Measurements from ENCODE around the gene RAB12. TPM values are rescaled to one million over a fixed set of nuclear protein-coding genes. Genes with fewer than 3 reads are reported as not detected.

RAB12 gene
- total and polyA plus RNA-seq, 2 of the 8 experiments (the other 6 are each of a cell fraction or from before 2014, with no cell fraction given) = 19.7 to 45.9 TPM

DNA sequence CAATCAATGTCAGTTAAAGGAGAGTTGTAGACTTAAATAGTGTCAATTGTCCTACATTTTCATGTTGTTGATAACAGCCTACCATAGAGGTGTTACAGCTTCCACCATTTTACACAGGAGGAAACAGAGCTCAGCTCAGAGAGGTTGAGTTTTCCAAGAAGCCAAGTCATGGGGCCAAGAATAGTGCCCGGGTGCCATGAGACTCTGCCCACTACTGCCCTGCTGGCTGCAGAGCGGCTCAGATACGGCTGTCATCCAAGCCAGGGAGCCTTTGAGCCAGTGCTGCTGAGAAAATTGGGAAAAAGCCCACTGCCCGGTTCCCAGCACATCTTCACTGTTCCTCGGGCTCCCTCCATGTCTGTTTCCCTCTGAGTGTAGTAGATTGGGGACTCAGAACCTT lies 22.0 kb downstream of the RAB12 start (continued):
- TF ChIP-seq, protein P1, sequence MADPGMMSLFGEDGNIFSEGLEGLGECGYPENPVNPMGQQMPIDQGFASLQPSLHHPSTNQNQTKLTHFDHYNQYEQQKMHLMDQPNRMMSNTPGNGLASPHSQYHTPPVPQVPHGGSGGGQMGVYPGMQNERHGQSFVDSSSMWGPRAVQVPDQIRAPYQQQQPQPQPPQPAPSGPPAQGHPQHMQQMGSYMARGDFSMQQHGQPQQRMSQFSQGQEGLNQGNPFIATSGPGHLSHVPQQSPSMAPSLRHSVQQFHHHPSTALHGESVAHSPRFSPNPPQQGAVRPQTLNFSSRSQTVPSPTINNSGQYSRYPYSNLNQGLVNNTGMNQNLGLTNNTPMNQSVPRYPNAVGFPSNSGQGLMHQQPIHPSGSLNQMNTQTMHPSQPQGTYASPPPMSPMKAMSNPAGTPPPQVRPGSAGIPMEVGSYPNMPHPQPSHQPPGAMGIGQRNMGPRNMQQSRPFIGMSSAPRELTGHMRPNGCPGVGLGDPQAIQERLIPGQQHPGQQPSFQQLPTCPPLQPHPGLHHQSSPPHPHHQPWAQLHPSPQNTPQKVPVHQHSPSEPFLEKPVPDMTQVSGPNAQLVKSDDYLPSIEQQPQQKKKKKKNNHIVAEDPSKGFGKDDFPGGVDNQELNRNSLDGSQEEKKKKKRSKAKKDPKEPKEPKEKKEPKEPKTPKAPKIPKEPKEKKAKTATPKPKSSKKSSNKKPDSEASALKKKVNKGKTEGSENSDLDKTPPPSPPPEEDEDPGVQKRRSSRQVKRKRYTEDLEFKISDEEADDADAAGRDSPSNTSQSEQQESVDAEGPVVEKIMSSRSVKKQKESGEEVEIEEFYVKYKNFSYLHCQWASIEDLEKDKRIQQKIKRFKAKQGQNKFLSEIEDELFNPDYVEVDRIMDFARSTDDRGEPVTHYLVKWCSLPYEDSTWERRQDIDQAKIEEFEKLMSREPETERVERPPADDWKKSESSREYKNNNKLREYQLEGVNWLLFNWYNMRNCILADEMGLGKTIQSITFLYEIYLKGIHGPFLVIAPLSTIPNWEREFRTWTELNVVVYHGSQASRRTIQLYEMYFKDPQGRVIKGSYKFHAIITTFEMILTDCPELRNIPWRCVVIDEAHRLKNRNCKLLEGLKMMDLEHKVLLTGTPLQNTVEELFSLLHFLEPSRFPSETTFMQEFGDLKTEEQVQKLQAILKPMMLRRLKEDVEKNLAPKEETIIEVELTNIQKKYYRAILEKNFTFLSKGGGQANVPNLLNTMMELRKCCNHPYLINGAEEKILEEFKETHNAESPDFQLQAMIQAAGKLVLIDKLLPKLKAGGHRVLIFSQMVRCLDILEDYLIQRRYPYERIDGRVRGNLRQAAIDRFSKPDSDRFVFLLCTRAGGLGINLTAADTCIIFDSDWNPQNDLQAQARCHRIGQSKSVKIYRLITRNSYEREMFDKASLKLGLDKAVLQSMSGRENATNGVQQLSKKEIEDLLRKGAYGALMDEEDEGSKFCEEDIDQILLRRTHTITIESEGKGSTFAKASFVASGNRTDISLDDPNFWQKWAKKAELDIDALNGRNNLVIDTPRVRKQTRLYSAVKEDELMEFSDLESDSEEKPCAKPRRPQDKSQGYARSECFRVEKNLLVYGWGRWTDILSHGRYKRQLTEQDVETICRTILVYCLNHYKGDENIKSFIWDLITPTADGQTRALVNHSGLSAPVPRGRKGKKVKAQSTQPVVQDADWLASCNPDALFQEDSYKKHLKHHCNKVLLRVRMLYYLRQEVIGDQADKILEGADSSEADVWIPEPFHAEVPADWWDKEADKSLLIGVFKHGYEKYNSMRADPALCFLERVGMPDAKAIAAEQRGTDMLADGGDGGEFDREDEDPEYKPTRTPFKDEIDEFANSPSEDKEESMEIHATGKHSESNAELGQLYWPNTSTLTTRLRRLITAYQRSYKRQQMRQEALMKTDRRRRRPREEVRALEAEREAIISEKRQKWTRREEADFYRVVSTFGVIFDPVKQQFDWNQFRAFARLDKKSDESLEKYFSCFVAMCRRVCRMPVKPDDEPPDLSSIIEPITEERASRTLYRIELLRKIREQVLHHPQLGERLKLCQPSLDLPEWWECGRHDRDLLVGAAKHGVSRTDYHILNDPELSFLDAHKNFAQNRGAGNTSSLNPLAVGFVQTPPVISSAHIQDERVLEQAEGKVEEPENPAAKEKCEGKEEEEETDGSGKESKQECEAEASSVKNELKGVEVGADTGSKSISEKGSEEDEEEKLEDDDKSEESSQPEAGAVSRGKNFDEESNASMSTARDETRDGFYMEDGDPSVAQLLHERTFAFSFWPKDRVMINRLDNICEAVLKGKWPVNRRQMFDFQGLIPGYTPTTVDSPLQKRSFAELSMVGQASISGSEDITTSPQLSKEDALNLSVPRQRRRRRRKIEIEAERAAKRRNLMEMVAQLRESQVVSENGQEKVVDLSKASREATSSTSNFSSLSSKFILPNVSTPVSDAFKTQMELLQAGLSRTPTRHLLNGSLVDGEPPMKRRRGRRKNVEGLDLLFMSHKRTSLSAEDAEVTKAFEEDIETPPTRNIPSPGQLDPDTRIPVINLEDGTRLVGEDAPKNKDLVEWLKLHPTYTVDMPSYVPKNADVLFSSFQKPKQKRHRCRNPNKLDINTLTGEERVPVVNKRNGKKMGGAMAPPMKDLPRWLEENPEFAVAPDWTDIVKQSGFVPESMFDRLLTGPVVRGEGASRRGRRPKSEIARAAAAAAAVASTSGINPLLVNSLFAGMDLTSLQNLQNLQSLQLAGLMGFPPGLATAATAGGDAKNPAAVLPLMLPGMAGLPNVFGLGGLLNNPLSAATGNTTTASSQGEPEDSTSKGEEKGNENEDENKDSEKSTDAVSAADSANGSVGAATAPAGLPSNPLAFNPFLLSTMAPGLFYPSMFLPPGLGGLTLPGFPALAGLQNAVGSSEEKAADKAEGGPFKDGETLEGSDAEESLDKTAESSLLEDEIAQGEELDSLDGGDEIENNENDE (IDR thresholded peaks at IDR 0.05; ENCODE audit: insufficient replicate concordance, low read length) = no peak
- TF ChIP-seq CREB1 (IDR thresholded peaks at IDR 0.05) (no peak), GABPA (IDR thresholded peaks at IDR 0.05; ENCODE audit: borderline replicate concordance, insufficient read depth, low read length) (no peak), KDM1A (IDR thresholded peaks at IDR 0.05; ENCODE audit: borderline replicate concordance, low read length) (no peak), EP300 (IDR thresholded peaks at IDR 0.05; ENCODE audit: borderline replicate concordance in 1 of 2, low read depth in 2 of 2, low read length in 2 of 2) (no peak), CEBPB (IDR thresholded peaks at IDR 0.05; ENCODE audit: low read depth, low read length) (no peak)
- TF ChIP-seq, protein P2, sequence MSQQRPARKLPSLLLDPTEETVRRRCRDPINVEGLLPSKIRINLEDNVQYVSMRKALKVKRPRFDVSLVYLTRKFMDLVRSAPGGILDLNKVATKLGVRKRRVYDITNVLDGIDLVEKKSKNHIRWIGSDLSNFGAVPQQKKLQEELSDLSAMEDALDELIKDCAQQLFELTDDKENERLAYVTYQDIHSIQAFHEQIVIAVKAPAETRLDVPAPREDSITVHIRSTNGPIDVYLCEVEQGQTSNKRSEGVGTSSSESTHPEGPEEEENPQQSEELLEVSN (IDR thresholded peaks at IDR 0.05) = no peak
